Kidney glomerular epithelial cell (primary cell): ENCODE measurements around the gene GFOD1.

ENCODE experiments used
- DNase-seq: peaks from one replicate; lab custom pipeline; 2025; lab: John Stamatoyannopoulos, UW

Gene GFOD1

DNA sequence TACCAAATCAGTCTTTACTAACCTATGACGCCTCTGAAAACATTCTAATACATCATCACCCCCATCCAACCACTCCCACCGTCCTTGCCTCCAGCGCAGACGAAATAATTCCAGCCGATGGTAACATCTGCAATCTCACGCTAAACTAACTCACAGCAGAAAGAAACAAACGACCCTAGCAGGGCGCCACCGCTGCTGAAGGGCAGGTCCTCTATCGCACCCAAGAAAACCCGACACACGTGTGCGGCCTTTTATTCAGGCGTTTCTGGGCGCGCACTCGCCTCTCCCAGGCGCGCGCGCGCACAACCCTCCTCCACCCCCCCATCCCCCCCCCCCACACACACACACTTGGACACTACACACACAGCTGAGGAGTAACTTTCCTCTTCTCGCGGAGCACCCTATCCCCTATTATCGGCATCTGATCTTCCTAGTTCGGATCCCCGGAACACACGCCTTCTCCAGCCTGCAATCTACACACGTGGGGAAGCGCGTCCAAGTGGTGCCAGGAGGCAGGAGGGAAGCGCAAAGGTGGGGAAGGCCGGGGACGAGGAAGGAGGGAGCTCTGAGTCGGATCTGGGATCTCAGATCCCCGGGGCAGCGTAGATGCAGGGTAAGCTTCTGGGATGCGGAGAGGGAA lies 1.4 kb downstream of the GFOD1 start:
- DNase-seq, result peak; percentile 50

DNA sequence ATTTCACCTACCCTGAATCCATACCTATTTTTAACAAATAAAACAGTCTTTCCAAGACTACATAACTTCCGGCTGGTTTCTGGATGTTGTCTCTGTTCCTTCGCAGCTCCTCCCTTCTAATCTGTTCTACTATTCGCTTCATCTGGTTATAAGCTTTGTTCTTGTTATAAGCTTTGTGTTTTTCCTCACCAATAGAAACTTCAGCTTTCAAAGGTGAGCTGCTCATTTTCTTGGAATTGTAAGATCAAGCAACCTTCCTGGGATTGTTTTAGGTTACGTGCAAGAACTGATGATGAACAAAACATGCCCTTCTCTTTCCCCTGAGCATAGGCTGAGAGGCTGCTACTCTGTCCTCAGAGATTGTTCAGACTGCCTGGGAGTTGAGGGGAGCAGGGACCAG lies 2.1 kb downstream of the GFOD1 start:
- no peak for DNase-seq

DNA sequence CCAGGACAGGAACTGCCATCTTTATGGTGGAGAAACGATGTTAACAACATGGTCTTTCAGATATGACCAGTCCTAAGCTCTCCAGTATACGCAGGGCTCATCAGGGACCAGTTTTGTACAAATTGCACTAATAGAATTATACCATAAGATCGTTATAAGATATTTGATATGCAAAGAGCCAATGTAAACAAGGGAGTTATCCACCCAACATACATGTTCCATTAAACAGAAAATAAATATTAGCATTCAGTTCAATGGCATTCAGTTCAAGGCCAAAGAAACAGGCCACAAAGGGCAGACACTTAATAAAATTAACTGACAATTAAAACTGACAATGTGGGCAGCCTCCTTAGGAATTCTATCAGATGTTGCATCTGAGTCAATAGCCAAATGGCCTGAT lies 2.6 kb downstream of the GFOD1 start:
- no peak for DNase-seq

DNA sequence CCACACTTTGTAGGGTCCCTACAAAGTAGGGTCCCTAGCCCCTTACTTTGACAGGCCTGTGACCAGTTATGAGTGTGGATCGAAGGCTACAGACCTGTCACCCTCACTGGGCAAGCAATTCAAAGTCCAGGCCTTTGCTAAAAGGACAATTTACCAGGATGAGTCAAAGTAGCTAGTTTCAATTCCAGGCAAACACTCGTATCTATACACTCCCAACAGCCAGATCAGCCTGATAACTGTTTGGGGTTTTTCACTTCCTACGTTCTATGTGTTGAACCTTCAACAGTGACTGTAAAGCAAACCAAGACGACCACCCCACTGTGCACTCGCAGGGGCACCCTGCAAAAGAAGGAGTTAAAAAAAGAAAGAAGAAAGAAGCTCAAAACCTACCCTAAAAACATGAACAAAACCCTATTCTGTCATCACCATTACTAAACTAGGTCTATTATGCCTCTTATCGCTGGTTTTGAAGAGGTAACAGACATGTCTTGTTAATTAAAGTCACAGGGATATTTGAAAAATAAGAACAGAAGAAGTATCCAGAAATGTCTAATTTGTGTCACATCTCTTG lies 3.2 kb downstream of the GFOD1 start:
- DNase-seq, result no peak

DNA sequence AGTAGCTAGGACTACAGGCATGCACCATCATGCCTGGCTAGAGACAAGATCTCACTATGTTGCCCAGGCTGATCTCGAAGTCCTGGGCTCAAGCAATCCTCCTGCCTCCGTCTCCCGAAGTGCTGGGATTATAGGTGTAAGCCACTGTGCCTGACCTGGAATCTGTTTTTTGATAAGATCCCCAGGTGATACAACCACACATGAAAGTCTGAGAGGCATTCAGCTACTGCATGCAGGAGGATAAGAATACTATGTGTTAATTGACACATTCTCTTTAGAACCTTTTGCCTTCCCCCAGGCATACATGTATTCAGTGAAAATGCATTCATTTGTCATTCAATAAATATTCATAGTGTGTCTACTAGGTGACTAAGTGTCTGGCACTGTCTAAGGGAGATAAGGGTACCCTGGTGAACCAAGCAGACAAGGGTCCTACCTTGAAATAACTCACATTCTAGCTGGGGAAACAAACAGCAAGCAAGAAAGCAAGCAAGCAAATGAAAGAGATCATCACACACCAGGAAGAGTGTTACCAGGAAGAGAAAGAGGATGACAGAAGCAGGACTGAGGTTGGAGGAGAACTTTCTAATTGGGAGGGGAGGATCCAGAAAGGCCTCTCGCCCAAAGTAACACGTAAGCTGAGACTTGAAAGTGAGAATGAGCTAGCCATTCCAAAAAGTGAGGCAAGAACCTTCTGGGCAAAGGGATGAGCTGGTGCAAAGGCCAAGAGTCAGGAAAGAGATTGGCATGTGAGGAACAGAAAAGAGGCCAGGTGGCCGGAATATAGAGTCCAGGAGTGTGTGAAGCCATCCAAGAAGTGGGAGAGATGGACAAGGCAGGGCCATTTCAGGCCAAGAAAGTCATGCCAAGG lies 6.5 kb downstream of the GFOD1 start:
- peak; percentile 38 for DNase-seq

DNA sequence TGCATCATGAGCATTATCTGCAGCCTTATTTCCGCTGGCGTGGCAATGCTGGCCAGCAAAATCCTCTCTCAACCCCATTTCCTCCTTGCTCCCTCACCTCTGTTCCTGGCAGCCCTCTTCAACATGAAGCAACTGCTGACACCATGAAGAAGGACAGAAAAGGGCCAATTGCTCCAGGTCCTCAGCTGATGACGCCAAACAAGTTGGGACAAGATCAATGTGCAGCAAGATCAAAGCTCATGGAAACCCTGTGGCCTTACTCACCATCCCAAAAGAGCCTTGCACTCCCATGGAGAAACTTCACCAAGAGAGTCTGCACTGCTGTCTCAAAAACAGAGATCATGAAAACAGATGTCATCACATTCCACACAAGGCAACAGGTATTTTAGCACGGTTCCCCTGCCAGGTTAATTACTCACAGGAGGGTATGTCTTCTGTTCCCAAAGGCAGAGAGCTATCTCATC lies 7.4 kb downstream of the GFOD1 start:
- DNase-seq, result no peak

DNA sequence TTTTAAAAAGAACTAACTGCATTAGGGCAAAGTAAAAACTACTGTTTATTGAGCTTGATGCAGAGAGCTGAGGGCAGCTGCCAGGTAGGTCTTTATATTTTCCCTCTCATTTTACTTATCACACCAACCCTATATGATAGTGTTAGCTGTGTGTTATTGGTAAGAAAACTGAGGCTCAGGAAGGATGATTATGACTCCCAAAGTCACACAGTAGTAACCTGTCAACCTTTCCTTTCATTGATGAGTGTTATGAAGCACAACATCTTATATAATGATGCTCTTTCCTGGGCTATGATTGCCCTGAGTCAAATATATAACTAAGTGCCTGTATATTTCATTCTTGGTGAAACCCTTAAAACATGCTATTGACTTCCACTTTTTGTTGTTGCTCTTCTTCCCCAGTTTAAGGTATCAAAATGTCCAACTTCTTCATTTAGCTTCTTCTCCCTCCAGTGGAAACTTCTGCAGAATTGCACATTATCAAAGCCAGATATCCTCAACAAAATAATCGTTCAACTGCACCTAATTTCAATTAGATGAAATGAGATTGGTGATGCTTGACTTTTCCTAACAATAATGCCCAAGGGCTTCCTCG lies 8.1 kb downstream of the GFOD1 start:
- no peak for DNase-seq

DNA sequence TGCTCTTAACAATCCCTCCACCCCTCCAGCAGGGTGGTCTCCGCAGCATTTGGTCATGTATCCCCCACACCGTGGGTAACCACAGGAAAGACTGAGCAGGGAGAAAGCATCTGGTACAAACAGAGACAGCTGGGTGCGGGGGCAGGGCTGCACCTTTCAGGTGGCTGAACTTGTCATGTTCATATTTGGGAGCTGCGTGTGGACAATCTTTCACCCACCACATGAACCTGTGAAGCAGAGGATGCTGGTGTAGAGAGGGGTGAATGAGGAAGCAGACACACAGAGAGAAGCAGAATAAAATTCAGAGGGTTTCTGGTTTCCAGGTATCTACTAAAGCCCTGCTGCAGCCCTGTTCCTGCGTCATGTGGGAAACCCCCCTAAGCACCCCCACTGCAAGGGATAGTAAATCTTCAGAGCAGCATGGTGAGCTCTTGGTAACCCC lies 8.9 kb downstream of the GFOD1 start:
- no peak for DNase-seq

DNA sequence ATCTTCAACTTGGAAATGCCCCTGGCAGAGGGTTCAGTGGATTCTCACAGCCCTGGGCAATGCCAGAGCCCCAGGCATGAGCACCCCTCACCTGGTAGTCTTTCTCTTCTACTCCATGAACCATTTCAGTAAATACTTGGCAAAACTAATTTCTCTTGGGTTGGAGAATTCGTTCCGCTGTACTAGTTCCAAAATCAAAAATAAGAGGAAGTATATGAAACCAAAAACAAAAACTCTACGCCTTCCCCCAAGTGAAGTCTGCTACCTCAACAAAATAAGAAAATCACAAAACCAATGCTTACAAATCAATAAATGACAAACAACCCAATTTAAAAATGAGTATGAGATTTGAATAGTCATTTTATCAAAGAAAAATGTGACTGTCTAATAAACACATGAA lies 12.6 kb downstream of the GFOD1 start:
- DNase-seq, result no peak

DNA sequence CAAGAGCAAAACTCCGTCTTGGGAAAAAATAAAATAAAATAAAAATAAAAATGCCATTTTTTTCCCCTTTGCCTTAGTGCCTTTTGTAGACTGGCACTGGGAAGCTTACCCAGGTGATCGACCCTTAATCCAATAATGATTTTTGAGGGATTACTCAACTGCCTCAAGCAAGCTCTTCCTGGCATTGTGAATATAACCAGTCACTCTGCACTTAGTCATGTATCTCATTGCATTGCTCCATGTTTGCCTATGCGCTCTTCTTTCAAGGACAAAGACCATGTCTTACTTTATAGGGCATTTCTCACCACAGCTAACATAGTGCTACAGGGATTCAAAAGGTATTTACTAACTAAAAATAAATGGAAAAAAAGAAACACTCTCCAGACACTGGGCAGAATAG lies 13.0 kb downstream of the GFOD1 start:
- DNase-seq, result no peak

DNA sequence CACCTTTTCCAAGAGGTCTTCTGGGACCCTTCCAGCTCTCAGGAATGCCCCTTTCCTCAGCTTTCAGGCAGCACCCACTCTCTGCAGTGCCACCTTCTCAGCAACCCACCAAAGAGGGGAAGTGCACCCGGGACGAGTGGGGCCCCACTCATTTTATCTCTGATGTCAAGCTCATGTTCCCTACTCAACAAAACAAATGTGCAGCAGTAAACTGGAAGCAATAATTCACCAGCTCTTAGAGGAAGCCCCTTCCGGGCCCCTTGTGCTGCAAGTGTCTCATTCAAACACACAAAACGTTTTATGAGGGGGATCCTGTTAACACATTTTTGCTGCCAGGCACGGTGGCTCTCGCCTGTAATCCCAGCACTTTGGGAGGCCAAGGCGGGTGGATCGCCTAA lies 13.6 kb downstream of the GFOD1 start:
- no peak for DNase-seq

DNA sequence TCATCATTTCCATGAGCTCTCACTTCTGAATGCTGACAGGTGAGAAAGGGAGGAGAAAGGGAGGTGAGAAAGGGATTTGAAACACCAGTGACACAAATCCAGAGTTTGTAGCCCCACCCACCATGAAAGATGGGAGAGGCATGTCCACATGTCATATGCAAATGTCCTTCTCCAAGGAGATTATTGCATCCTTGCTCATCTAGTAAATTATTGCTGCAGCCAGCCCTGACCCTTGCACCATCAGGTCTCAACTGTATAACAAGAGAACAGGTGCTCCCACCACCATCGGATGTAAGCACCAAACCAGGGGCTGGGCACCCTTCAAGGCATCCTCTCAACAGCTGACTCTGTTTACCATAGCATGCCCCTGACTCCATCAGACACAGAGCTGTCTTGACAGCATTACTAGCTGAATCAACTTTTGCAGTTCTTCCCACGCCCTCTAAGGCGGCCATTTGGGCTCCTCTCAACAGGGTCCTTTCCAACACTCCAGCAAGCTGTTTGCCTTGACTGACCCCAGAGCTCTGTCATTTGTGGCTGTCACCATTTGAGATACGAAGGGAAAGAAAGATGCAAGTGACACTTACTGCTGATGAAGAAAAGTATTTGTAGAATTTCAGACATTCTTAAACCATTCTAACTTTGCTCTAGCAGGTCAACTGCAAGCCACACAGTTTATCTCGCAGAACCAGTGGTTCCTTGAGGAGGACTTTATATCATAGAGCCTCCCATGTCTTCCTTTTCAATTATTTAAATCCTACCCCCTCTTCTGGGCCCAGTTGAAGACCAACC lies 14.2 kb downstream of the GFOD1 start:
- DNase-seq, result no peak

DNA sequence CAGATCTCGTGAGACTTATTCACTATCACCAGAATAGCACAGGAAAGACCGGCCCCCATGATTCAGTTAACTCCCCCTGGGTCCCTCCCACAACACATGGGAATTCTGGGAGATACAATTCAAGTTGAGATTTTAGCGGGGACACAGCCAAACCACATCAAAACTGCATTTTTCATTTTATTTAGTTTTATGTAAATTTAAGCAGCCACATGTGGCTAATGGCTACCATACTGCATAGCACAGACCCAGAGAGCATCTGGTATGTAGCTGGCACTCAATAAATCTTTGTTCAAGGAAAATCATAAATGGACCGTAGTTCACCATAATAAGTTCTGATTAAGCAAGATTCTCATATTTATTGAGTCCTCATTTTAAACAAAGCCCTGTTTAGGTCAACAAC lies 15.3 kb downstream of the GFOD1 start:
- no peak for DNase-seq

DNA sequence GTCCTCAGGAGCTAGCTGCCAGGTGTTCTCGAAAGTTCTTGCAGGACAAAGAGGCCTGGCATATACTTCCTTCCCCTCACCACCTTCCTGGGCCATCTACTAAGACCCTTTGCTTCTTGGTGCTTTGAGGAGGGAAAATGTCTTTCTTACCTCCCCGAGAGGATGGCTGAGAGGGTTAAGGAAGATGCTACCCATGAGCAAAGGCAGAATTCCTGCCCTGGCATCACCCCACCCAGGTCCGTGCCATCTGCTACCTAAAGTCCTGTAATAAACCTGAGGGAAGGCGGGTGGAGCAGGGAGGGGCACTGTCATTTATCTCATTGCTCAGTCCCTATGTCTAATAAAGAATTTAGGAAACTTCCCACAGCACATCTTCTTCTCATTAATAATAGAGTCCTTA lies 16.2 kb downstream of the GFOD1 start:
- DNase-seq, result no peak

DNA sequence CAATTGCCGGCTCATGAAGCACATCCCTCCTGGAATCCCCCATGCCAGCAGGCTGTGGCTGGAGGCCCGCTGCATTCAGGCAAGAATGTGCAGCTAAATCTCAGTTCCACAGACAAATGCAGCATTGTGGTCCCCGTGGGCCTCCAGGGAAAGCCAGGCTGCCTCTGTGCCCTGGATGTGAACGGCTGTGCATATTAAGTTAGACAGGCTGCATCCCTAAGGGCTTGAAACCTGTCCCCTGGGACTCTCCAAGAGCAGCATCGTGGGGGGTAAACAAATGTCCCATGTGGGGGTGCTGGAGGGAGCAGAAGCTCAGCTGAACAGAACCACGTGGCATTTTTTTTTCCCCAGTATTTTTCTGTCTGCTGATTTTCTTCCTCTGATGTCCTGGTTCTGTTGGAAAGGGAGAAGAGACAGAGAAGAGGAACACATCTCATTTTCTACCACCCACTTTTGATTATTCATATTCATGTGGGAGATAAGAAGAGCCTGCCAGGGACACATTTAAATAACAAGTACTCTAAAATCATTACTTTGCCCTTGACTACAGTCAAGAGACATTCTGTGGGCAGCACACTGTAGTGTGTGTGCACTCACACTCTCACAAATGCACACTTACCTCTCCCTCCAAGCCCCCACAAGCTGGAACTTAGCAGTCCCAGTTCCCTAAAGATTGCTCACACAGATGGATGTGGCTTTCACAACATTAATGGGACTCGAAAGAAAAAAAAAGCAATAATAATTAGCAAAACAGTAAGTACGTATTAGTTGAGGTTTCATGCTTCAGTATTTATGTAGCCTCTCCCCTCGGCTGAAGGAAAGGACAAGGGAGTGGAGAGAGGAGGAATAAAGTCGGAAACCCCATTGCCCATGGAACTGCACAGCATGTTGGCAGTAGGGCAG lies 16.9 kb downstream of the GFOD1 start:
- DNase-seq, result no peak

DNA sequence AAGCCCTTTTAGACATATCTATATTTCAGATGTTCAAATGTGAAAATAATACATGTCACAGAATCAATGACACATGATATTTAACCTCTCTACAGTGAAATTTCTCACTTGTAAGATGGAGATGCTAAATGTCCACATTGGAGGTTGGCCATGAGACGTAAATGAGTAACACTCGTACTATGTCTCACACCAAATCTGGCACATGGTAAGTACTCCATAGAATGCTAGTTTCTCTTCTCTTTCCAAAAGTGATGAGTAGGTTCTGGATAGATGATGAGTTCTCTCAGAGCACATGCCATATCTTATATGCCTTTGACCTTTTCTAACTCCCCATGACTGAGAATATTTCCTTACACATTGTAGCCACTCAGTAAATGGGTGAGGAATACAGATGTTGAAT lies 17.7 kb downstream of the GFOD1 start:
- no peak for DNase-seq

DNA sequence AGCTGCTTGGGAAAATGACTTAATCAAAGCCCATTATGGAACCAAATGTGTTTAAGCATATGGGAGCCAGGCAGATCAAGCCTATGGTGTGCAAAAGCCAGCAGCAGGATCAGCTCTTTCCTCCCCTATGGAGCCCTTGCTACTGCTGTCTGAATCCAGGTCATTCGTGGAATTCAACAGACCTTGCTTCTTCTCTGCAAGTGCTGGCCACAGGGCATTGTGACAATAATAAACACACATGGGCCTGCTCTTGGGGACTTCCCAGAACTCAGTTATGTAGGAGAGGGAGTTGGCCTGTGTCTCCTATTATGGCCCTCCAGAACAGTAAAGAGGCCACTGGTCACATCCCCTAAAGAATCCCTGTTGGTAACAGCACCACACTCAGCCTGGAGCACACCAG lies 18.6 kb downstream of the GFOD1 start:
- DNase-seq, result no peak

DNA sequence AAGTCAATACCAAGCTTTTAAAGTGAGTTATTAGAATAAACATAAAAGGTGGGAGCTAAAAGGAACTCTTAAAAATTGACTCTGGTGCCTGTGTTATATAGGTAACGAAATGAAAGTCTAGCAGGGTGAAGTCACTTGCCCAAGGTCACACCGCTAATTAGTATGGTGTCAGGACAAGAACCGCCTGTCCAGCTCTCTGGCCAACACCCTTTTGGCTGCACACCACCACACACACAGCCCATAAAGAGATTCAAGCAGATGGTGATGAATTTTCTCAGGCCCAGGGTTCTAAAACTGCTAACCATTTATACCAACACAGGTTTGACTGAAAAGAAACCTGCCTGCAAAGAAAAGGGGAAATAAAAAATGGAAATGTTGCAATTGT lies 20.2 kb downstream of the GFOD1 start:
- no peak for DNase-seq

DNA sequence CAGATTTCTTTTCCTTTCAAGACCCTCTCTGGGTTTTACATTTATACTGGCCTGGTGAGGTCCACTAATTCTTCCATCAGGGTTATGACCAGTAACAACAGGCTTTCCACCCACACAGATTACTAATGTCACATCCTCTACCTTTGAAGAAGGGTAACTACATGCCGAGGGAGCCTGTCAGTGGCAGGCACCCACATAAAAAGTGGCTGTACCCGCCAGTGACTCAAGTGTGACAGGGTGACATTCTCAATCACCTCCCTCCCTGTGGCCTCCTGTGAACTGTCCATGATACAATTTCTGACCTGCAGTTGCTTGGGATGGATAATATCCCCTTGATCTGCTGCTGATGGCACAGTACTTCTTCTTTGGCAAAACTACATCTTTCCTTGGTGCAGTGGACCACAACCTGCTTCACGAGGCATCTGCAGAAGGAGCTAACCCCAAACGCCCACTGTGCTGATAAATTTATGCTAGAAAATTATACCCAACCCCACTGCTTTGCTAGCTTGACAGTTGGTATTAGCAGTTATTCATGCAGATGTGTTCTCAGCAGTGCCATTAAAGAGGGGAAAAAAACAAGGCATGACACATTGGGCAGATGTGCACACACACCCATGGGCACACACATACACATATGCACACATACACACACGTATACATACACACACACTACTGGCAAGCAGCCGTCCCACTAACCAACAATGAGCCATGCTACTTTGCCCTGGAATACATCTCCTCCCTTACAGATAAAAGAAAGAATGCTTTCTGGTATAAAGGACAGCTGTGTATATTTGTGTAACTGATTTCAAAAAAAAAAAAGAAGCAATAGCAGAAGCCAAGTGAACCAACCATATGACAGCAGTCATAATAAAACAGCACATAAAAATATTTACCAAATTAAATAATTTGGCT lies 20.8 kb downstream of the GFOD1 start:
- no peak for DNase-seq

DNA sequence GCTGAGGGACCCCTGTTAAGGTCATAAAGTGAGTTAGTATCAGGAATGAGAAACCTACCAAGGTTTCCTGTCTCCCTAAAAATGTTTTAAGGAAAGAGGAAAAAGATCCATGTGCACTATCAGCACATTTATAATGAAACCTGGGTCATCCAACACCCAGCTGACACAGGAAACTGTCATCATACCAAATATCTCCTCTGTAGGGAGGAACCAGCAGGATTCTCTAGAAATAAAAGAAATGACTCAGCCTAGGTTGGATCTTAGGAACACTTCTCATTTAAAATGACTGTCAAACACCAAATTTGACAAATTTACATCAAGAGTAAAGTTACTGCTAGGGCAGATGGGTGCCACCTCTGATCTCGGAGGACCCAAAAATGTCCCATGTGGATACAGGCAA lies 21.7 kb downstream of the GFOD1 start:
- DNase-seq, result no peak
